ENCODE measurements around the gene UBR4. TPM values are rescaled to one million over a fixed set of nuclear protein-coding genes. Genes with fewer than 3 reads are reported as not detected.

The UBR4 gene
- polyA plus RNA-seq, 3 donors = 44.3 to 93.8 (median 49.4) TPM

DNA sequence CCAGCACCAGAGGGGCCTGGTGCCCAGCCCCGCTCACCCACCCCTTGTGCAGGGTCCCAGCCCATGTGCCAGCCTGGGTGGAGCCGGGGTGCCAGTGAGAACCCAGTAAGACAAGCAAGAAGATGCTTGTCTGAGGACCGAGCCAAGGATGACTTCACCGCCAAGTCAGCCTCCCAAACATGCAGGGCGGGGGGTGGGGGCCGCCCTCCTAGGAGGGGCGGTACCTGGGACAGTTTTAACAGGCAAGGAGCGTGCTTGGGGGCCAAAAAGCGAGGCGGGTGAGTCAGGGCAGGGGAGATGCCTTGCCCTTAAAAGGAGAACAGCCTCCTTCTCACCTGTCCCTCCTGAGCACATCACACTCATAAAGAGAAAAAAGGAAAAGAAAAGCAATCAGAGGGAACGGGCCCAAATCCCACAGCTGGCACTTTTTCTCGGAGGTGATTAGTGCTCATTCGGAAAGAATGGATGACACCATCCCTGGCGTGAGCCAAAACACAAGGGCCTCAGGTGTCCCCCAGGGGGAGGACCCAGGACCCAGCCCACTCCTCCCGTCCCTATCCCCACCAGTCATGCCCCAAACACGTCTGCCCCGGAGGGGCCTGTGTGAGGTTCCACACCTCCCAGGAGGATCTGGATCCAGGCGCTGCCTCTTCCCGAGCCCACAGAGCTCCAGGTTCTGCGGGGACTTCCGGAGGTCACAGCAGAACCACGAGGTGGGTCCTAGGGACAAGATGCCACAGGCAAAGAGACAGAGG lies 176.0 kb downstream of the UBR4 start:
- intact Hi-C loops (cut with micrococcal nuclease) = no loop called here
- H3K4me3 ChIP-seq (replicated peaks in 1 of 3; ENCODE audit: low read depth in 2 of 3, low read length in 3 of 3) = no peak overlapping the region
- H4K20me1 ChIP-seq (ENCODE audit: insufficient read depth, low read length) = no peaks in the 10 kb centered on the region
- H3K27ac ChIP-seq (ENCODE audit: low read depth in 1 of 2, low read length in 2 of 2) = no peak overlapping the region
- H3K27ac Mint-ChIP-seq = no peak overlapping the region
- H3K4me1 Mint-ChIP-seq = no peaks in the 10 kb centered on the region
- no peak overlapping the region for H2AFZ ChIP-seq (ENCODE audit: insufficient read depth, low read depth, low read length, poor library complexity, severe bottlenecking)
- no peak overlapping the region for H3K4me3 Mint-ChIP-seq
- H3K4me2 ChIP-seq (replicated peaks; ENCODE audit: extremely low read depth, low read length, poor library complexity, severe bottlenecking) = no peak overlapping the region
- no peaks in the 10 kb centered on the region for H3K4me1 ChIP-seq (ENCODE audit: control insufficient read depth in 1 of 2, insufficient read depth in 2 of 2, low read length in 2 of 2)
- no peak for DNase-seq
- 93% methylated on average over 21 of the region's 22 CpGs for WGBS (ENCODE audit: insufficient coverage)
- H3K36me3 Mint-ChIP-seq = no peaks in the 10 kb centered on the region
- no peaks in the 10 kb centered on the region for H3K36me3 ChIP-seq (replicated peaks in 1 of 2; ENCODE audit: control insufficient read depth in 1 of 2, insufficient read depth in 2 of 2, low read length in 2 of 2)
- H3K27me3 ChIP-seq (ENCODE audit: control insufficient read depth in 2 of 2, insufficient read depth in 2 of 2, low read length in 2 of 2) = peaks cover 0 to 3% of the 10 kb centered on the region in 2 donors
- H3K9me3 Mint-ChIP-seq = no peaks in the 10 kb centered on the region
- no peaks in the 10 kb centered on the region for H3K9me3 ChIP-seq (replicated peaks in 1 of 2; ENCODE audit: control insufficient read depth in 1 of 2, insufficient read depth in 1 of 2, low read length in 2 of 2)
- TF ChIP-seq CTCF (IDR thresholded peaks at IDR 0.05) = no peak
- H3K9ac ChIP-seq (ENCODE audit: insufficient read depth, low read length, poor library complexity, severe bottlenecking) = no peak overlapping the region
- peaks cover 17 to 24% (median 23%) of the 10 kb centered on the region in 3 donors for H3K27me3 Mint-ChIP-seq (ENCODE audit: low read depth in 3 of 3)
- no peaks in the 10 kb centered on the region for H3K79me2 ChIP-seq (ENCODE audit: insufficient read depth, low read length)

GRCh38 chr1:19033515-19033839 lies 176.6 kb downstream of the UBR4 start:
- H3K27me3 Mint-ChIP-seq (ENCODE audit: low read depth in 3 of 3) = peaks cover 20 to 28% (median 24%) of the 10 kb centered on the region in 3 donors
- H3K27ac ChIP-seq (ENCODE audit: low read depth in 1 of 2, low read length in 2 of 2) = no peak overlapping the region
- WGBS (ENCODE audit: insufficient coverage) = 89% methylated on average over 8 of the region's 8 CpGs
- no peaks in the 10 kb centered on the region for H3K36me3 ChIP-seq (replicated peaks in 1 of 2; ENCODE audit: control insufficient read depth in 1 of 2, insufficient read depth in 2 of 2, low read length in 2 of 2)
- no peaks in the 10 kb centered on the region for H3K4me1 ChIP-seq (ENCODE audit: control insufficient read depth in 1 of 2, insufficient read depth in 2 of 2, low read length in 2 of 2)
- H3K9ac ChIP-seq (ENCODE audit: insufficient read depth, low read length, poor library complexity, severe bottlenecking) = no peak overlapping the region
- no peaks in the 10 kb centered on the region for H3K36me3 Mint-ChIP-seq
- no peak for DNase-seq
- H3K79me2 ChIP-seq (ENCODE audit: insufficient read depth, low read length) = no peaks in the 10 kb centered on the region
- H4K20me1 ChIP-seq (ENCODE audit: insufficient read depth, low read length) = no peaks in the 10 kb centered on the region
- no peak overlapping the region for H2AFZ ChIP-seq (ENCODE audit: insufficient read depth, low read depth, low read length, poor library complexity, severe bottlenecking)
- H3K4me3 Mint-ChIP-seq = no peak overlapping the region
- no peaks in the 10 kb centered on the region for H3K9me3 ChIP-seq (replicated peaks in 1 of 2; ENCODE audit: control insufficient read depth in 1 of 2, insufficient read depth in 1 of 2, low read length in 2 of 2)
- no peak overlapping the region for H3K4me3 ChIP-seq (replicated peaks in 1 of 3; ENCODE audit: low read depth in 2 of 3, low read length in 3 of 3)
- no peak overlapping the region for H3K27ac Mint-ChIP-seq
- intact Hi-C loops (cut with micrococcal nuclease) = no loop called here
- H3K27me3 ChIP-seq (ENCODE audit: control insufficient read depth in 2 of 2, insufficient read depth in 2 of 2, low read length in 2 of 2) = peaks cover 0 to 5% of the 10 kb centered on the region in 2 donors
- TF ChIP-seq CTCF (IDR thresholded peaks at IDR 0.05) = no peak
- no peaks in the 10 kb centered on the region for H3K9me3 Mint-ChIP-seq
- no peaks in the 10 kb centered on the region for H3K4me1 Mint-ChIP-seq
- no peak overlapping the region for H3K4me2 ChIP-seq (replicated peaks; ENCODE audit: extremely low read depth, low read length, poor library complexity, severe bottlenecking)

Measured in CD14-positive monocyte (primary cell).